HepG2 (cell line): Measurements from ENCODE around the gene ZNF783. TPM values are rescaled to one million over a fixed set of nuclear protein-coding genes. Genes with fewer than 3 reads are reported as not detected.

Experiments used
- ATAC-seq: fragments of 200-7000 bp; cut with Tn5 transposase; 3 replicates; pipeline ENCODE4 v1.9.1; 2020; ENCODE audit warnings: mild to moderate bottlenecking, moderate library complexity
- BruUV-seq: library from RNA; stranded (reverse); fragments of 400-500 nt; replicated peaks from 2 replicates; lab custom pipeline; 2021; lab: Mats Ljungman, UMichigan
- CTCF ChIA-PET: fragments of 300-600 bp; formaldehyde crosslinking; extraction: SDS; loops from one replicate; lab custom pipeline; 2021; ENCODE audit warnings: low total read pairs, inconsistent platforms, low intra/inter-chr PET ratio; lab: Yijun Ruan, JAX
- POLR2A ChIA-PET: fragments of 350-600 bp; sonication (Branson Sonifier 250); formaldehyde crosslinking; loops from one replicate; lab custom pipeline; 2020; ENCODE audit warnings: antibody characterized with exemption, inconsistent platforms; lab: Yijun Ruan, JAX
- DNase-seq: peaks from one replicate; pipeline ENCODE4 v3.0.0-alpha.2; 2015; ENCODE audit warnings: low spot score
- FAIRE-seq: peaks from 3 replicates; lab custom pipeline; 2011; peaks lifted over from hg19 to GRCh38; lab: Jason Lieb, UNC
- H2AFZ ChIP-seq: one replicate; pipeline ENCODE4 v1.6.1; 2011; ENCODE audit warnings: low read length, inconsistent platforms
- H3K27ac ChIP-seq: fragments of 300-600 bp; 3 replicates; pipeline ENCODE4 v1.8.0; 2011; ENCODE audit warnings: mixed run types, mild to moderate bottlenecking, mixed read lengths, low read length, inconsistent platforms; ENCODE audit not compliant: insufficient read depth; ENCODE audit errors: extremely low read length
- H3K27me3 ChIP-seq, 2 experiments: fragments of 200-600 bp in 1 of 2; 2 replicates in 1 of 2; 3 replicates in 1 of 2; pipeline versions ENCODE4 v1.6.0 to v1.8.0; 2011; ENCODE audit warnings: low read length in 2 of 2, mild to moderate bottlenecking in 2 of 2, moderate library complexity in 2 of 2, inconsistent platforms in 1 of 2; ENCODE audit not compliant: insufficient read depth in 2 of 2, control insufficient read depth in 1 of 2
- H3K36me3 ChIP-seq, 2 experiments: fragments of 200-600 bp in 1 of 2; replicated peaks in 1 of 2; 2 replicates in 1 of 2; 3 replicates in 1 of 2; pipeline versions ENCODE4 v1.5.1 to v1.8.0; 2011; ENCODE audit warnings: low read length in 2 of 2, inconsistent platforms in 1 of 2; ENCODE audit not compliant: insufficient read depth in 2 of 2, control insufficient read depth in 1 of 2
- H3K4me1 ChIP-seq: 2 replicates; pipeline ENCODE4 v1.5.1; 2012; ENCODE audit warnings: low read length, inconsistent platforms; ENCODE audit not compliant: insufficient read depth
- H3K4me2 ChIP-seq: 2 replicates; pipeline ENCODE4 v1.6.0; 2011; ENCODE audit warnings: low read depth, low read length, inconsistent platforms
- H3K4me3 ChIP-seq, 3 experiments: fragments of 200-600 bp in 1 of 3; sonication (generic), shearing (Covaris generic) in 1 of 3; replicated peaks in 1 of 3; 2 replicates each; pipeline ENCODE4 v1.5.1; 2011 to 2016; ENCODE audit warnings: low read length in 3 of 3, inconsistent platforms in 2 of 3, low read depth in 2 of 3, mild to moderate bottlenecking in 2 of 3, control low read depth in 1 of 3, mixed read lengths in 1 of 3; ENCODE audit not compliant: insufficient read depth in 1 of 3
- H3K79me2 ChIP-seq: one replicate; pipeline ENCODE4 v1.6.1; 2011; ENCODE audit warnings: low read length, inconsistent platforms; ENCODE audit not compliant: insufficient read depth
- H3K9ac ChIP-seq: 2 replicates; pipeline ENCODE4 v1.6.0; 2011; ENCODE audit warnings: mild to moderate bottlenecking, low read depth, low read length, inconsistent platforms; ENCODE audit not compliant: insufficient read depth
- H3K9me3 ChIP-seq: 2 replicates; pipeline ENCODE4 v1.5.1; 2012; ENCODE audit warnings: mild to moderate bottlenecking, low read length
- H4K20me1 ChIP-seq: 2 replicates; pipeline ENCODE4 v1.6.0; 2011; ENCODE audit warnings: inconsistent platforms, mild to moderate bottlenecking, low read length, moderate library complexity; ENCODE audit not compliant: insufficient read depth
- ADNP ChIP-seq: sonication (generic); formaldehyde crosslinking; IDR thresholded peaks from 2 replicates; pipeline ENCODE4 v1.4.0; 2020; ENCODE audit warnings: missing genetic modification reagents
- CHD2 ChIP-seq: IDR thresholded peaks from 2 replicates; pipeline ENCODE4 v1.6.1; 2011; ENCODE audit warnings: low read depth, low read length, improper control_type of control experiment
- HNRNPH1 ChIP-seq: fragments of 200-400 bp; formaldehyde crosslinking; optimal IDR thresholded peaks from 2 replicates; pipeline ENCODE3; 2017; ENCODE audit warnings: mild to moderate bottlenecking, low read depth, low read length
- MTA3 ChIP-seq: sonication (generic); formaldehyde crosslinking; IDR thresholded peaks from 2 replicates; pipeline ENCODE4 v1.4.0; 2020; ENCODE audit warnings: missing genetic modification reagents
- PHB2 ChIP-seq: fragments of 450-650 bp; IDR thresholded peaks from 2 replicates; pipeline ENCODE4 v1.6.1; 2018; ENCODE audit not compliant: partially characterized antibody
- PHF21A ChIP-seq: sonication (generic); formaldehyde crosslinking; IDR thresholded peaks from 2 replicates; pipeline ENCODE4 v1.5.0; 2020; ENCODE audit warnings: mild to moderate bottlenecking, missing genetic modification reagents
- SRSF1 ChIP-seq: fragments of 200-400 bp; formaldehyde crosslinking; optimal IDR thresholded peaks from 2 replicates; pipeline ENCODE3; 2017; ENCODE audit warnings: mild to moderate bottlenecking, low read depth, low read length, moderate library complexity
- TCF7L2 ChIP-seq: IDR thresholded peaks from 2 replicates; pipeline ENCODE4 v1.6.1; 2011; ENCODE audit warnings: mild to moderate bottlenecking, low read depth, low read length, moderate library complexity
- ZNF121 ChIP-seq: sonication (generic); formaldehyde crosslinking; IDR thresholded peaks from 2 replicates; pipeline ENCODE4 v1.5.0; 2020; ENCODE audit warnings: mild to moderate bottlenecking, missing genetic modification reagents
- ZNF484 ChIP-seq: sonication (generic); formaldehyde crosslinking; IDR thresholded peaks from 2 replicates; pipeline ENCODE4 v1.5.1; 2020; ENCODE audit warnings: mild to moderate bottlenecking, low read depth, missing genetic modification reagents, borderline replicate concordance
- ZNF567 ChIP-seq: sonication (generic); formaldehyde crosslinking; IDR thresholded peaks from 2 replicates; pipeline ENCODE4 v1.8.1; 2023; ENCODE audit warnings: mild to moderate bottlenecking, missing genetic modification reagents, borderline replicate concordance
- ZNF713 ChIP-seq: sonication (generic); formaldehyde crosslinking; IDR thresholded peaks from 2 replicates; pipeline ENCODE4 v1.4.0; 2020; ENCODE audit warnings: mild to moderate bottlenecking, missing genetic modification reagents
- ZNF761 ChIP-seq: sonication (generic); formaldehyde crosslinking; conservative IDR thresholded peaks from 2 replicates; pipeline ENCODE4 v1.4.0; 2020; ENCODE audit warnings: mild to moderate bottlenecking, missing genetic modification reagents
- ZNF768 ChIP-seq: sonication (generic); formaldehyde crosslinking; IDR thresholded peaks from 2 replicates; pipeline ENCODE4 v1.4.0; 2020; ENCODE audit warnings: missing genetic modification reagents
- ZNF788 ChIP-seq: sonication (generic); formaldehyde crosslinking; IDR thresholded peaks from 2 replicates; pipeline ENCODE4 v1.5.0; 2020; ENCODE audit warnings: mild to moderate bottlenecking, missing genetic modification reagents, borderline replicate concordance
- ZNF839 ChIP-seq: sonication (generic); formaldehyde crosslinking; IDR thresholded peaks from 2 replicates; pipeline ENCODE4 v1.4.0; 2020; ENCODE audit warnings: missing genetic modification reagents, mild to moderate bottlenecking, borderline replicate concordance
- ZSCAN22 ChIP-seq: sonication (generic); formaldehyde crosslinking; IDR thresholded peaks from 2 replicates; pipeline ENCODE4 v1.4.0; 2020; ENCODE audit warnings: mild to moderate bottlenecking, missing genetic modification reagents
- ZSCAN29 ChIP-seq: sonication (generic); formaldehyde crosslinking; conservative IDR thresholded peaks from 2 replicates; pipeline ENCODE4 v1.4.0; 2020; ENCODE audit warnings: mild to moderate bottlenecking, missing genetic modification reagents
- WGBS: methylation state at CpG from one replicate; pipeline ENCODE4 v1.1.6; 2017; ENCODE audit warnings: low lambda C conversion rate; 5-methylcytosine and 5-hydroxymethylcytosine counted together
- in situ Hi-C: cut with HindIII; loops from 2 replicates; pipeline ENCODE4 v1.10.0; 2017; ENCODE audit warnings: low pct_unique_long_range_greater_than_20kb; ENCODE audit not compliant: extremely low pct_ligation_motif_present
- intact Hi-C: fragments of 100-400 bp; cut with micrococcal nuclease; formaldehyde crosslinking; loops from one replicate; pipeline ENCODE4 v1.10.0; 2022; ENCODE audit not compliant: unreplicated experiment
- polyA plus RNA-seq, 8 experiments: library from polyadenylated mRNA; depleted of rRNA in 3 of 8; stranded (reverse) in 7 of 8; unstranded in 1 of 8; fragments of >200 nt; fragmentation: Illumina TruSeq in 4 of 8; extraction: Trizol in 4 of 8; gene quantifications; 2 replicates each; pipeline versions ENCODE4 v1.2.1 to v1.2.3, GENCODE V29; 2011 to 2016; ENCODE audit warnings: low read depth in 4 of 8, missing spikeins in 1 of 8, mixed read lengths in 1 of 8; ENCODE audit not compliant: insufficient read depth in 1 of 8
- total RNA-seq, 5 experiments: library from RNA; depleted of rRNA; stranded (reverse); fragments of >200 nt; fragmentation: Illumina TruSeq; extraction: Trizol; gene quantifications; 2 replicates each; pipeline ENCODE4 v1.2.3, GENCODE V29; 2016; ENCODE audit warnings: low read depth in 1 of 5
- TF ChIP-seq, protein P1 (sequence below): sonication (generic); formaldehyde crosslinking; IDR thresholded peaks from 2 replicates; pipeline ENCODE4 v1.4.0; 2020; ENCODE audit warnings: missing genetic modification reagents
- TF ChIP-seq, protein P2 (sequence below): IDR thresholded peaks from 2 replicates; pipeline ENCODE4 v1.6.1; 2016; ENCODE audit warnings: missing compliant biosample characterization, missing genetic modification reagents, borderline replicate concordance

Gene ZNF783
- total and polyA plus RNA-seq, 2 of the 13 experiments (the other 11 are each of a cell fraction or from before 2014, with no cell fraction given) = 4.1 to 5.2 TPM

DNA sequence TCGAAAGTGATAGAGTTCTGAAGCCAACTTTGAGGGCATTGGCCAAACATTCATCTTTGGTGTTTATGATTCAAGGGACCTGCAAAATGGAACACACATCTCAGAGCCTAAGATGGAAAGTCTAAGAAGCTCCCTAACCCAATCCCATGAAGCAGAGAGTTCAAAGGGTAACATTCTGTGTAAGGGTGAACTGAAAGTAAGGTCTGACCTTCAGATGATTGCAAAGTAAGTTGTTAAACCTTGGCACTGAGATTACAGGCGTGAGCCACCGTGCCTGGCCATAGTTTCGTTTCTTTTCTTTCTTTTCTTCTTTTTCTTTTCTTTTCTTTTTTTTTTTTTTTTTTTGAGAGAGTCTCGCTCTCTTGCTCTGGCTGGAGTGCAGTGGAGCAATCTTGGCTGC, 20.3 kb upstream of the ZNF783 start:
- FAIRE-seq (no peak), ATAC-seq (no peak), DNase-seq (no peak)
- Histone ChIP-seq H3K79me2 (peaks cover 26% of the 10 kb centered on the region), H3K27ac (no peak overlapping the region), H3K4me3 (no peak overlapping the region), H3K9ac (no peak overlapping the region), H3K9me3 (no peaks in the 10 kb centered on the region), H3K36me3 (peaks cover 0 to 6% of the 10 kb centered on the region in 2 experiments; a peak in 2 of 5 replicates), H3K27me3 (no peaks in the 10 kb centered on the region; a peak in 1 of 5 replicates), H4K20me1 (peaks cover 4% of the 10 kb centered on the region; the same call in 1 of the 2 replicates), H3K4me2 (0 out of 2 replicates have a peak overlapping the region, but pooled peaks have one; percentile 29), H2AFZ (no peak overlapping the region), H3K4me1 (peaks cover 44% of the 10 kb centered on the region)
- no peak for TF ChIP-seq ZNF713 (CRISPR knock-in tag)
- TF ChIP-seq ZNF121 (CRISPR knock-in tag) = no peak
- no peak for TF ChIP-seq ZNF839 (CRISPR knock-in tag)
- TF ChIP-seq, protein P1, sequence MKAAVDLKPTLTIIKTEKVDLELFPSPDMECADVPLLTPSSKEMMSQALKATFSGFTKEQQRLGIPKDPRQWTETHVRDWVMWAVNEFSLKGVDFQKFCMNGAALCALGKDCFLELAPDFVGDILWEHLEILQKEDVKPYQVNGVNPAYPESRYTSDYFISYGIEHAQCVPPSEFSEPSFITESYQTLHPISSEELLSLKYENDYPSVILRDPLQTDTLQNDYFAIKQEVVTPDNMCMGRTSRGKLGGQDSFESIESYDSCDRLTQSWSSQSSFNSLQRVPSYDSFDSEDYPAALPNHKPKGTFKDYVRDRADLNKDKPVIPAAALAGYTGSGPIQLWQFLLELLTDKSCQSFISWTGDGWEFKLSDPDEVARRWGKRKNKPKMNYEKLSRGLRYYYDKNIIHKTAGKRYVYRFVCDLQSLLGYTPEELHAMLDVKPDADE = no peak
- TF ChIP-seq ZNF484 (CRISPR knock-in tag) = no peak
- no peak for TF ChIP-seq SRSF1
- TF ChIP-seq TCF7L2 = no peak
- TF ChIP-seq ZNF788 (CRISPR knock-in tag) = no peak
- no peak for TF ChIP-seq ZNF768
- TF ChIP-seq CHD2 = no peak
- no peak for TF ChIP-seq PHB2
- TF ChIP-seq MTA3 = no peak
- TF ChIP-seq ADNP (CRISPR knock-in tag) = no peak
- TF ChIP-seq HNRNPH1 = no peak
- TF ChIP-seq ZNF761 (CRISPR knock-in tag) = no peak
- TF ChIP-seq PHF21A (CRISPR knock-in tag) = no peak
- TF ChIP-seq ZSCAN29 = no peak
- no peak for TF ChIP-seq ZNF567 (CRISPR knock-in tag)
- no peak for TF ChIP-seq ZSCAN22 (CRISPR knock-in tag)
- TF ChIP-seq, protein P2, sequence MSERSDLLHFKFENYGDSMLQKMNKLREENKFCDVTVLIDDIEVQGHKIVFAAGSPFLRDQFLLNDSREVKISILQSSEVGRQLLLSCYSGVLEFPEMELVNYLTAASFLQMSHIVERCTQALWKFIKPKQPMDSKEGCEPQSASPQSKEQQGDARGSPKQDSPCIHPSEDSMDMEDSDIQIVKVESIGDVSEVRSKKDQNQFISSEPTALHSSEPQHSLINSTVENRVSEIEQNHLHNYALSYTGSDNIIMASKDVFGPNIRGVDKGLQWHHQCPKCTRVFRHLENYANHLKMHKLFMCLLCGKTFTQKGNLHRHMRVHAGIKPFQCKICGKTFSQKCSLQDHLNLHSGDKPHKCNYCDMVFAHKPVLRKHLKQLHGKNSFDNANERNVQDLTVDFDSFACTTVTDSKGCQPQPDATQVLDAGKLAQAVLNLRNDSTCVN = no peak
- CTCF ChIA-PET = no interaction called here
- WGBS = 84% methylated on average over 5 of the region's 5 CpGs
- BruUV-seq = no TSS peak
- intact Hi-C loops = no loop called here
- POLR2A ChIA-PET = no interaction called here
- in situ Hi-C loops = no loop called here
